Caco-2 (cell line): ENCODE measurements around the gene ADO. TPM values are rescaled to one million over a fixed set of nuclear protein-coding genes. Genes with fewer than 3 reads are reported as not detected.

Experiments
- BruUV-seq: library from RNA; stranded (reverse); fragments of 400-500 nt; replicated peaks from 2 replicates; lab custom pipeline; 2021; lab: Mats Ljungman, UMichigan
- CTCF ChIA-PET: fragments of 300-600 bp; sonication (Branson Sonifier 250); formaldehyde crosslinking; loops from one replicate; lab custom pipeline; 2022; ENCODE audit warnings: antibody characterized with exemption; lab: Charles Lee
- POLR2A ChIA-PET: fragments of 300-600 bp; sonication (Branson Sonifier 250); formaldehyde crosslinking; loops from one replicate; lab custom pipeline; 2022; ENCODE audit warnings: antibody characterized with exemption; lab: Charles Lee
- DNase-seq, 2 experiments: peaks; one replicate each; pipeline versions ENCODE4 v3.0.0 to v3.0.0-alpha.2; 2020 to 2022
- H3K27me3 ChIP-seq: replicated peaks from 2 replicates; pipeline ENCODE4 v1.6.0; 2011; ENCODE audit warnings: low read length; ENCODE audit not compliant: control insufficient read depth, insufficient read depth
- H3K36me3 ChIP-seq: 2 replicates; pipeline ENCODE4 v1.5.1; 2011; ENCODE audit warnings: low read length; ENCODE audit not compliant: control insufficient read depth, insufficient read depth
- H3K4me1 ChIP-seq: fragments of 250-450 bp; sonication (Bioruptor Pico); 2 replicates; pipeline ENCODE4 v1.5.1; 2020; ENCODE audit warnings: mild to moderate bottlenecking
- H3K4me3 ChIP-seq: 2 replicates; pipeline ENCODE4 v1.5.1; 2011; ENCODE audit warnings: low read depth, mild to moderate bottlenecking, control low read depth, low read length
- H3K9me3 ChIP-seq: fragments of 250-450 bp; sonication (Bioruptor Pico); 2 replicates; pipeline ENCODE4 v1.5.1; 2020; ENCODE audit warnings: mild to moderate bottlenecking, moderate library complexity
- H3K27ac Mint-ChIP-seq: one replicate; pipeline ENCODE4 v1.8.0; 2022; ENCODE audit warnings: mixed read lengths; ENCODE audit not compliant: unreplicated experiment
- H3K27me3 Mint-ChIP-seq: one replicate; pipeline ENCODE4 v1.8.0; 2022; ENCODE audit warnings: mixed read lengths; ENCODE audit not compliant: insufficient read depth, unreplicated experiment
- H3K36me3 Mint-ChIP-seq: one replicate; pipeline ENCODE4 v1.8.0; 2022; ENCODE audit warnings: mild to moderate bottlenecking, mixed read lengths; ENCODE audit not compliant: insufficient read depth, unreplicated experiment
- H3K4me1 Mint-ChIP-seq: one replicate; pipeline ENCODE4 v1.8.0; 2022; ENCODE audit warnings: low read depth, mixed read lengths; ENCODE audit not compliant: unreplicated experiment
- H3K4me3 Mint-ChIP-seq: one replicate; pipeline ENCODE4 v1.8.0; 2022; ENCODE audit warnings: mild to moderate bottlenecking, moderate library complexity, mixed read lengths; ENCODE audit not compliant: unreplicated experiment
- H3K9me3 Mint-ChIP-seq: one replicate; pipeline ENCODE4 v1.8.0; 2022; ENCODE audit warnings: mixed read lengths; ENCODE audit not compliant: unreplicated experiment
- CTCF ChIP-seq, 2 experiments: fragments of 200-600 bp in 1 of 2; IDR thresholded peaks; 1 replicate in 1 of 2; 2 replicates in 1 of 2; pipeline versions ENCODE4 v1.5.1 to v1.8.0; 2011 to 2022; ENCODE audit warnings: antibody characterized with exemption in 1 of 2, control low read depth in 1 of 2, inconsistent platforms in 1 of 2, low read depth in 1 of 2, low read length in 1 of 2, mild to moderate bottlenecking in 1 of 2, moderate library complexity in 1 of 2; ENCODE audit not compliant: insufficient read depth in 1 of 2, severe bottlenecking in 1 of 2, unreplicated experiment in 1 of 2
- intact Hi-C: fragments of 100-400 bp; cut with micrococcal nuclease; formaldehyde crosslinking; loops from one replicate; pipeline ENCODE4 v1.10.0; 2022; ENCODE audit not compliant: unreplicated experiment
- total RNA-seq: library from RNA; stranded (reverse); gene quantifications from 2 replicates; pipeline ENCODE4 v1.2.3, GENCODE V29; 2022

ADO gene
- total RNA-seq, 1 experiment from 2014 or later: 34.1 TPM

- no peaks in the 10 kb centered on the region for H3K9me3 ChIP-seq
- no peak for DNase-seq
- H3K27ac Mint-ChIP-seq: no peak overlapping the region
- H3K9me3 Mint-ChIP-seq: no peaks in the 10 kb centered on the region
- H3K4me1 ChIP-seq: no peaks in the 10 kb centered on the region
- no peaks in the 10 kb centered on the region for H3K27me3 ChIP-seq
- CTCF ChIA-PET: no interaction called here
- H3K4me3 ChIP-seq: no peak overlapping the region
- H3K4me3 Mint-ChIP-seq: no peak overlapping the region
- no peaks in the 10 kb centered on the region for H3K36me3 Mint-ChIP-seq
- POLR2A ChIA-PET: no interaction called here
- BruUV-seq: no TSS peak
- H3K36me3 ChIP-seq: no peaks in the 10 kb centered on the region
- H3K27me3 Mint-ChIP-seq: peaks cover 16% of the 10 kb centered on the region
- TF ChIP-seq CTCF (IDR thresholded peaks at IDR 0.05; ENCODE audit: insufficient read depth in 1 of 2, low read depth in 1 of 2, low read length in 1 of 2, severe bottlenecking in 1 of 2, unreplicated experiment in 1 of 2): no peak
- no peaks in the 10 kb centered on the region for H3K4me1 Mint-ChIP-seq
- intact Hi-C loops: no loop called here
Observed at GRCh38 chr10:62839590-62839989, 35.1 kb downstream of the ADO start.

GRCh38 chr10:62842983-62843382 lies 38.5 kb downstream of the ADO start:
- no peak for DNase-seq
- Mint-ChIP-seq H3K36me3 (no peaks in the 10 kb centered on the region), H3K4me1 (no peaks in the 10 kb centered on the region), H3K4me3 (no peak overlapping the region), H3K27ac (no peak overlapping the region), H3K27me3 (peaks cover 12% of the 10 kb centered on the region), H3K9me3 (no peaks in the 10 kb centered on the region)
- ChIA-PET CTCF (no interaction called here), POLR2A (no interaction called here)
- TF ChIP-seq CTCF (IDR thresholded peaks at IDR 0.05; ENCODE audit: insufficient read depth in 1 of 2, low read depth in 1 of 2, low read length in 1 of 2, severe bottlenecking in 1 of 2, unreplicated experiment in 1 of 2): no peak
- Histone ChIP-seq H3K4me1 (no peaks in the 10 kb centered on the region), H3K27me3 (no peaks in the 10 kb centered on the region), H3K36me3 (no peaks in the 10 kb centered on the region), H3K4me3 (no peak overlapping the region), H3K9me3 (no peaks in the 10 kb centered on the region)
- intact Hi-C loops: no loop called here
- BruUV-seq: no TSS peak

- intact Hi-C loops: no loop called here
Observed at GRCh38 chr10:62843600-62843999, 39.1 kb downstream of the ADO start.

More at GRCh38 chr10:62843600-62843999, 39.1 kb downstream of the ADO start:
- H3K9me3 ChIP-seq: no peaks in the 10 kb centered on the region
- Mint-ChIP-seq H3K36me3 (no peaks in the 10 kb centered on the region), H3K27me3 (peaks cover 12% of the 10 kb centered on the region), H3K4me1 (no peaks in the 10 kb centered on the region), H3K9me3 (no peaks in the 10 kb centered on the region), H3K27ac (no peak overlapping the region), H3K4me3 (no peak overlapping the region)
- CTCF ChIA-PET: no interaction called here
- BruUV-seq: no TSS peak
- no peaks in the 10 kb centered on the region for H3K36me3 ChIP-seq
- no peaks in the 10 kb centered on the region for H3K27me3 ChIP-seq
- DNase-seq: no peak
- no peak overlapping the region for H3K4me3 ChIP-seq
- POLR2A ChIA-PET: no interaction called here
- no peak for TF ChIP-seq CTCF (IDR thresholded peaks at IDR 0.05; ENCODE audit: insufficient read depth in 1 of 2, low read depth in 1 of 2, low read length in 1 of 2, severe bottlenecking in 1 of 2, unreplicated experiment in 1 of 2)
- no peaks in the 10 kb centered on the region for H3K4me1 ChIP-seq
